Neural cell (in vitro differentiated cells): Measurements from ENCODE around the gene GLT8D2. TPM values are rescaled to one million over a fixed set of nuclear protein-coding genes. Genes with fewer than 3 reads are reported as not detected.
"Not testable (repeated sequence)": the region's sequence is repeated elsewhere in the genome, so short reads cannot be mapped to it uniquely, and the experiment has no call there.

ENCODE experiments used
- H2AFZ ChIP-seq: fragments of 200-600, 300-800 bp; sonication (generic), shearing (Covaris generic); 2 replicates; pipeline ENCODE4 v1.6.0; 2014; ENCODE audit warnings: low read depth, mild to moderate bottlenecking, antibody characterized with exemption, low read length, moderate library complexity
- H3F3A ChIP-seq: fragments of 200-600 bp; shearing (Covaris generic); 2 replicates; pipeline ENCODE4 v1.6.1; 2016; ENCODE audit warnings: mild to moderate bottlenecking, moderate library complexity, mixed read lengths, antibody characterized with exemption, low read length; ENCODE audit not compliant: insufficient read depth, poor library complexity, severe bottlenecking
- H3K27ac ChIP-seq: fragments of 200-600, 300-800 bp; sonication (generic), shearing (Covaris generic); 2 replicates; pipeline ENCODE4 v1.5.1; 2014; ENCODE audit warnings: mild to moderate bottlenecking, low read length, moderate library complexity
- H3K27me3 ChIP-seq: fragments of 300-800, 200-600 bp; sonication (generic), shearing (Covaris generic); 2 replicates; pipeline ENCODE4 v1.6.0; 2014; ENCODE audit warnings: mild to moderate bottlenecking, low read depth, low read length, moderate library complexity; ENCODE audit not compliant: insufficient read depth
- H3K36me3 ChIP-seq: fragments of 300-800, 200-600 bp; sonication (generic), shearing (Covaris generic); 2 replicates; pipeline ENCODE4 v1.5.1; 2014; ENCODE audit warnings: mild to moderate bottlenecking, antibody characterized with exemption, low read length, moderate library complexity; ENCODE audit not compliant: insufficient read depth
- H3K4me2 ChIP-seq: fragments of 300-800, 200-600 bp; sonication (generic), shearing (Covaris generic); 2 replicates; pipeline ENCODE4 v1.6.0; 2014; ENCODE audit warnings: mild to moderate bottlenecking, low read length
- H3K4me3 ChIP-seq: fragments of 300-800, 200-600 bp; sonication (generic), shearing (Covaris generic); 2 replicates; pipeline ENCODE4 v1.5.1; 2014; ENCODE audit warnings: mild to moderate bottlenecking, low read length, moderate library complexity
- H3K79me2 ChIP-seq: fragments of 200-600 bp; shearing (Covaris generic); replicated peaks from 2 replicates; pipeline ENCODE4 v1.6.0; 2014; ENCODE audit warnings: mild to moderate bottlenecking, low read length, moderate library complexity; ENCODE audit not compliant: insufficient read depth
- H3K9ac ChIP-seq: fragments of 300-800, 200-600 bp; sonication (generic), shearing (Covaris generic); 2 replicates; pipeline ENCODE4 v1.6.1; 2016; ENCODE audit warnings: mild to moderate bottlenecking, low read length, mixed read lengths
- H3K9me2 ChIP-seq: fragments of 200-600 bp; shearing (Covaris generic); 2 replicates; pipeline ENCODE4 v1.6.1; 2016; ENCODE audit warnings: mild to moderate bottlenecking, low read length, mixed read lengths; ENCODE audit not compliant: insufficient read depth
- H3K9me3 ChIP-seq: fragments of 200-600, 300-800 bp; sonication (generic), shearing (Covaris generic); 2 replicates; pipeline ENCODE4 v1.6.1; 2016; ENCODE audit warnings: mild to moderate bottlenecking, mixed run types, low read length, moderate library complexity, mixed read lengths
- H4K20me1 ChIP-seq: fragments of 200-600 bp; shearing (Covaris generic); 2 replicates; pipeline ENCODE4 v1.6.1; 2016; ENCODE audit warnings: mild to moderate bottlenecking, mixed run types; ENCODE audit not compliant: insufficient read depth
- CTCF ChIP-seq: fragments of 450-650 bp; IDR thresholded peaks from 2 replicates; pipeline ENCODE4 v1.5.1; 2014; ENCODE audit warnings: antibody characterized with exemption, mild to moderate bottlenecking, moderate library complexity; ENCODE audit not compliant: poor library complexity, severe bottlenecking
- EP300 ChIP-seq: fragments of 450-650 bp; conservative IDR thresholded peaks from 2 replicates; pipeline ENCODE4 v1.6.1; 2014; ENCODE audit warnings: antibody characterized with exemption, mild to moderate bottlenecking, moderate library complexity; ENCODE audit not compliant: poor library complexity, severe bottlenecking
- EZH2 ChIP-seq: fragments of 200-600, 300-800 bp; shearing (Covaris generic), sonication (generic); IDR thresholded peaks from 2 replicates; pipeline ENCODE4 v1.6.1; 2014; ENCODE audit warnings: antibody characterized with exemption, low read length, borderline replicate concordance, mild to moderate bottlenecking; ENCODE audit not compliant: insufficient read depth, poor library complexity, severe bottlenecking
- MXI1 ChIP-seq: fragments of 450-650 bp; conservative IDR thresholded peaks from 2 replicates; pipeline ENCODE4 v1.6.1; 2014; ENCODE audit warnings: antibody characterized with exemption, mild to moderate bottlenecking; ENCODE audit not compliant: poor library complexity, severe bottlenecking
- POLR2AphosphoS5 ChIP-seq: IDR thresholded peaks from 2 replicates; pipeline ENCODE4 v1.6.1; 2012
- RAD21 ChIP-seq: fragments of 450-650 bp; conservative IDR thresholded peaks from 2 replicates; pipeline ENCODE4 v1.6.1; 2014; ENCODE audit warnings: antibody characterized with exemption, mild to moderate bottlenecking, moderate library complexity
- REST ChIP-seq: IDR thresholded peaks from 2 replicates; pipeline ENCODE4 v1.6.1; 2012; ENCODE audit warnings: borderline replicate concordance
- SMC3 ChIP-seq: fragments of 450-650 bp; conservative IDR thresholded peaks from 2 replicates; pipeline ENCODE4 v1.6.1; 2014; ENCODE audit warnings: antibody characterized with exemption, mild to moderate bottlenecking, moderate library complexity; ENCODE audit not compliant: poor library complexity
- TAF1 ChIP-seq: IDR thresholded peaks from 2 replicates; pipeline ENCODE4 v1.6.1; 2012; ENCODE audit warnings: low read depth
- polyA plus RNA-seq: library from polyadenylated mRNA; depleted of rRNA; stranded (reverse); fragments of >200 nt; gene quantifications from 2 replicates; pipeline ENCODE4 v1.2.3, GENCODE V29; 2014

GLT8D2 gene
- polyA plus RNA-seq, 1 donor from 2014 or later: 8.3 TPM

- not testable (repeated sequence) for H3K36me3 ChIP-seq, H3K9me3 ChIP-seq, H3K27ac ChIP-seq, H3F3A ChIP-seq, H4K20me1 ChIP-seq, H3K9me2 ChIP-seq, H3K79me2 ChIP-seq, H3K4me2 ChIP-seq, H3K9ac ChIP-seq, H3K4me3 ChIP-seq, H2AFZ ChIP-seq, H3K27me3 ChIP-seq
These were observed 13.8 kb downstream of the GLT8D2 start for GRCh38 chr12:104036143-104036542.

GRCh38 chr12:104030596-104030995, 19.4 kb downstream of the GLT8D2 start:
- H4K20me1 ChIP-seq, H3K9me3 ChIP-seq, H3K79me2 ChIP-seq, H3K9ac ChIP-seq, H3K36me3 ChIP-seq, H3K9me2 ChIP-seq, H3K27me3 ChIP-seq, H3F3A ChIP-seq, H2AFZ ChIP-seq, H3K4me2 ChIP-seq, H3K4me3 ChIP-seq, H3K27ac ChIP-seq: not testable (repeated sequence)

GRCh38 chr12:104026841-104027599, 23.0 kb downstream of the GLT8D2 start:
- H3K4me3 ChIP-seq: no peak overlapping the region
- H3K27me3 ChIP-seq: no peaks in the 10 kb centered on the region

More at GRCh38 chr12:104026841-104027599, 23.0 kb downstream of the GLT8D2 start:
- H3K36me3 ChIP-seq: no peaks in the 10 kb centered on the region
- no peak overlapping the region for H2AFZ ChIP-seq
- H3K9me2 ChIP-seq: no peaks in the 10 kb centered on the region
- H3K9ac ChIP-seq: no peak overlapping the region
- H3K79me2 ChIP-seq: no peaks in the 10 kb centered on the region
- TF ChIP-seq EP300 (no peak), TAF1 (no peak), RAD21 (no peak), REST (no peak), MXI1 (no peak), POLR2AphosphoS5 (no peak), SMC3 (no peak), EZH2 (no peak), CTCF (no peak)
- H3K4me2 ChIP-seq: no peak overlapping the region
- no peaks in the 10 kb centered on the region for H3K9me3 ChIP-seq
- no peaks in the 10 kb centered on the region for H3F3A ChIP-seq
- H3K27ac ChIP-seq: no peak overlapping the region
- H4K20me1 ChIP-seq: no peaks in the 10 kb centered on the region
